DMS114 treated with DMSO at 0.1 percent for 48 hours (cell line): ENCODE results near the gene CCT7.

Experiments
- DNase-seq: peaks from one replicate; lab custom pipeline; 2025; ENCODE audit not compliant: unreplicated experiment; lab: John Stamatoyannopoulos, UW

CCT7 gene

GRCh38 chr2:73225513-73226360, 8.4 kb upstream of the CCT7 start:
- DNase-seq, result no peak

GRCh38 chr2:73227086-73227485, 7.0 kb upstream of the CCT7 start:
- no peak for DNase-seq

GRCh38 chr2:73228631-73229030, 5.5 kb upstream of the CCT7 start:
- DNase-seq, result no peak

- DNase-seq, result no peak
These were observed 1.5 kb upstream of the CCT7 start for GRCh38 chr2:73232403-73233153.

- DNase-seq, result peak; percentile 100
These were observed 765 bp upstream of the CCT7 start, which contains the start of gene PRADC1 for GRCh38 chr2:73233154-73233931. Gene PRADC1, minus strand, starts transcription at chr2:73233239. Its CDS starts 79 bp downstream, at chr2:73233160.

- no peak for DNase-seq
These were observed 1.4 kb downstream of the CCT7 start for GRCh38 chr2:73235315-73236028.

- no peak for DNase-seq
These were observed 3.1 kb downstream of the CCT7 start for GRCh38 chr2:73237168-73237567.

GRCh38 chr2:73238149-73238548, 4.0 kb downstream of the CCT7 start:
- no peak for DNase-seq

- DNase-seq, result no peak
These were observed 4.9 kb downstream of the CCT7 start for GRCh38 chr2:73238976-73239375.

GRCh38 chr2:73239776-73240175, 5.7 kb downstream of the CCT7 start:
- DNase-seq, result no peak

GRCh38 chr2:73243884-73244570, 9.9 kb downstream of the CCT7 start:
- no peak for DNase-seq

- DNase-seq, result no peak
These were observed 10.5 kb downstream of the CCT7 start for GRCh38 chr2:73244580-73244979.

GRCh38 chr2:73246850-73247249, 12.7 kb downstream of the CCT7 start:
- no peak for DNase-seq

- no peak for DNase-seq
These were observed 15.5 kb downstream of the CCT7 start for GRCh38 chr2:73249636-73250035.

- no peak for DNase-seq
These were observed 17.1 kb downstream of the CCT7 start for GRCh38 chr2:73250872-73251846.

GRCh38 chr2:73252238-73253027, 18.3 kb downstream of the CCT7 start:
- no peak for DNase-seq

GRCh38 chr2:73253400-73253799, 19.3 kb downstream of the CCT7 start:
- no peak for DNase-seq

- DNase-seq, result no peak
These were observed 19.8 kb downstream of the CCT7 start for GRCh38 chr2:73253901-73254300.
